OCI-LY7 (cell line): ENCODE measurements around the gene ZNF267. TPM values are rescaled to one million over a fixed set of nuclear protein-coding genes. Genes with fewer than 3 reads are reported as not detected.

Experiments
- BruUV-seq: library from RNA; stranded (reverse); fragments of 400-500 nt; replicated peaks from 2 replicates; lab custom pipeline; 2021; lab: Mats Ljungman, UMichigan
- CTCF ChIA-PET: fragments of 300-600 bp; sonication (Branson Sonifier 250); formaldehyde crosslinking; loops from one replicate; lab custom pipeline; 2022; ENCODE audit warnings: antibody characterized with exemption; ENCODE audit not compliant: unreplicated experiment; lab: Charles Lee
- POLR2A ChIA-PET: fragments of 300-600 bp; sonication (Branson Sonifier 250); formaldehyde crosslinking; loops from one replicate; lab custom pipeline; 2022; ENCODE audit warnings: antibody characterized with exemption; lab: Charles Lee
- DNase-seq: peaks from one replicate; pipeline ENCODE4 v3.0.0-alpha.2; 2015; ENCODE audit warnings: low spot score
- H2AFZ ChIP-seq: fragments of 200-600 bp; sonication (generic), shearing (Covaris generic); 2 replicates; pipeline ENCODE4 v1.6.1; 2014; ENCODE audit warnings: mild to moderate bottlenecking, antibody characterized with exemption, low read length, moderate library complexity
- H3K27ac ChIP-seq: fragments of 200-600 bp; sonication (generic); 2 replicates; pipeline ENCODE4 v1.5.1; 2014; ENCODE audit warnings: mixed run types, low read depth, mild to moderate bottlenecking, moderate library complexity, low read length, inconsistent platforms; ENCODE audit not compliant: poor library complexity, severe bottlenecking
- H3K36me3 ChIP-seq: fragments of 200-600 bp; sonication (generic); 2 replicates; pipeline ENCODE4 v1.6.1; 2014; ENCODE audit warnings: mild to moderate bottlenecking, antibody characterized with exemption, low read length, moderate library complexity, mixed read lengths; ENCODE audit not compliant: insufficient read depth
- H3K4me1 ChIP-seq: fragments of 200-600 bp; sonication (generic); 2 replicates; pipeline ENCODE4 v1.5.1; 2014; ENCODE audit warnings: mild to moderate bottlenecking, low read length; ENCODE audit not compliant: insufficient read depth, poor library complexity, severe bottlenecking
- H3K4me2 ChIP-seq: fragments of 200-600 bp; sonication (generic); 2 replicates; pipeline ENCODE4 v1.6.1; 2014; ENCODE audit warnings: mild to moderate bottlenecking, low read length
- H3K4me3 ChIP-seq: fragments of 200-600 bp; sonication (generic); 2 replicates; pipeline ENCODE4 v1.5.1; 2014; ENCODE audit warnings: mild to moderate bottlenecking, low read depth, low read length; ENCODE audit not compliant: poor library complexity, severe bottlenecking
- H3K79me2 ChIP-seq: fragments of 200-600 bp; sonication (generic); 2 replicates; pipeline ENCODE4 v1.6.1; 2016; ENCODE audit warnings: low read depth, mild to moderate bottlenecking, low read length, moderate library complexity, mixed read lengths; ENCODE audit not compliant: insufficient read depth
- H3K9me2 ChIP-seq: fragments of 200-600 bp; sonication (generic); 2 replicates; pipeline ENCODE4 v1.6.1; 2016; ENCODE audit warnings: mild to moderate bottlenecking, low read length, mixed read lengths; ENCODE audit not compliant: insufficient read depth
- H3K9me3 ChIP-seq: fragments of 200-600 bp; sonication (generic); 2 replicates; pipeline ENCODE4 v1.6.1; 2014; ENCODE audit warnings: mild to moderate bottlenecking, mixed run types, low read length, mixed read lengths
- H4K20me1 ChIP-seq: fragments of 200-600 bp; sonication (generic); 2 replicates; pipeline ENCODE4 v1.6.1; 2014; ENCODE audit warnings: mild to moderate bottlenecking, antibody characterized with exemption, low read length, moderate library complexity, mixed read lengths; ENCODE audit not compliant: insufficient read depth
- EZH2phosphoT487 ChIP-seq: fragments of 200-600 bp; sonication (generic); IDR thresholded peaks from 2 replicates; pipeline ENCODE4 v1.6.1; 2018; ENCODE audit warnings: low read depth, borderline replicate concordance, mild to moderate bottlenecking, mixed run types, antibody characterized with exemption, low read length, moderate library complexity, mixed read lengths
- intact Hi-C: fragments of 100-400 bp; cut with micrococcal nuclease; formaldehyde crosslinking; loops from one replicate; pipeline ENCODE4 v1.10.0; 2022; ENCODE audit not compliant: unreplicated experiment
- total RNA-seq, 2 experiments: library from RNA; depleted of rRNA in 1 of 2; stranded (reverse); fragments of >200 nt in 1 of 2; shearing (Covaris generic) in 1 of 2; gene quantifications; 2 replicates each; pipeline ENCODE4 v1.2.3, GENCODE V29; 2014 to 2022
- TF ChIP-seq, protein P1 (sequence below): fragments of 200-600 bp; sonication (generic); conservative IDR thresholded peaks from 2 replicates; pipeline ENCODE4 v1.5.1; 2014; ENCODE audit warnings: mild to moderate bottlenecking, antibody characterized with exemption, low read length, moderate library complexity, mixed read lengths

The ZNF267 gene
- total RNA-seq, 2 experiments from 2014 or later: 23.3 to 38.8 TPM

DNA sequence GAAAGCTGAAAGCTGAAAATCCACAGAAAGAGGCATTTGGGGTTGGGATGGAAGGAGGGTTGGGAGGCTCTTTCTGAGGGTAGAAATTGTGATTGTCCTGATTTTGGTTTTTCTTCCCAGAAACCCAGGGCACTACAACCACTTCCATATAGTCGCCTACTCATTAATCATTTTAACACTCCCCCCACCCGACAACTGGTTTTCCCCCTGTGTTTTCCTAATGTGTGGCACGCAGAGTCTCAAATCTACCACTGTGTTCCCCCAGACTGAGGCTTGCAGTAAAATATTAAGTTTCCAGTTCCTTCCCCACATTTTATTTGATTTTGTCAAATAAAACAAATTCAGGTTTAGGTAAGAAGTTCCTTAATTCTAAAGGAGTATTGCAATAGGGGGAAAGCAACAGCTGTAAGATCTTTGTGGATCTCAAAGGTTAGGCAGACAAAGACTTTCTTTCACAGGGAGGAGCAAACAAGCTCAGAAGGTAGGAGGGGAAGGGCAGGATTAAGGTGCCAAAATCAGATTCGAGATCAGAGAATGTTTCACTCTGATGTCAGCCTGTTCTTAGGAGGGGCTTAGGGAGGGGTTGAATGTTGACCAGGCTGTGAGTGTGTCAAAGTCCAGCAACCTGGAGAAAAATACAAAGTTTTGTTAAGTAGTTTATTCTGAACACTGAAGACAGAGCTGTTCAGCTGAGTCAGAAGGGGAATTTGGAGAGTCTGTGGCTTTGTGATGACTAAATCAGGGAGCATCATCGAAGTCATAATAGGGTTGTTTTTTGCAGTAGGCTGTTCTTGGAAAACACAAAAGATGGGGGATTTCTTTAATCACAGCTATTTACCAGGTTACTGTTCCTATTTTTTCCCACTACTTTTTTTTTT is 3.6 kb downstream of the ZNF267 start:
- H3K27ac ChIP-seq: no peak overlapping the region
- peaks cover 30% of the 10 kb centered on the region; the same call in 1 of the 2 replicates for H3K9me3 ChIP-seq
- peaks cover 76% of the 10 kb centered on the region for H3K36me3 ChIP-seq
- no peak for DNase-seq
- peak overlapping the region; percentile 95; the same call in 1 of the 2 replicates for H3K4me2 ChIP-seq
- no peaks in the 10 kb centered on the region for H3K9me2 ChIP-seq
- intact Hi-C loops: no loop called here
- peaks cover 26% of the 10 kb centered on the region for H3K4me1 ChIP-seq
- CTCF ChIA-PET: interaction anchor here (0.6 kb wide), 1 partner anchor 29 kb away, joined by 3 read pairs; no protein-coding TSS in a partner anchor
- H3K79me2 ChIP-seq: peaks cover 86% of the 10 kb centered on the region
- POLR2A ChIA-PET: interaction anchor here (1.4 to 1.6 kb wide), 2 partner anchors 16 to 418 kb away, joined by 3 read pairs; partner anchors contain the start of gene ARMC5
- peaks cover 25% of the 10 kb centered on the region for H4K20me1 ChIP-seq
- peak overlapping the region; percentile 95 for H3K4me3 ChIP-seq
- no peak for TF ChIP-seq EZH2phosphoT487
- TF ChIP-seq, protein P1, sequence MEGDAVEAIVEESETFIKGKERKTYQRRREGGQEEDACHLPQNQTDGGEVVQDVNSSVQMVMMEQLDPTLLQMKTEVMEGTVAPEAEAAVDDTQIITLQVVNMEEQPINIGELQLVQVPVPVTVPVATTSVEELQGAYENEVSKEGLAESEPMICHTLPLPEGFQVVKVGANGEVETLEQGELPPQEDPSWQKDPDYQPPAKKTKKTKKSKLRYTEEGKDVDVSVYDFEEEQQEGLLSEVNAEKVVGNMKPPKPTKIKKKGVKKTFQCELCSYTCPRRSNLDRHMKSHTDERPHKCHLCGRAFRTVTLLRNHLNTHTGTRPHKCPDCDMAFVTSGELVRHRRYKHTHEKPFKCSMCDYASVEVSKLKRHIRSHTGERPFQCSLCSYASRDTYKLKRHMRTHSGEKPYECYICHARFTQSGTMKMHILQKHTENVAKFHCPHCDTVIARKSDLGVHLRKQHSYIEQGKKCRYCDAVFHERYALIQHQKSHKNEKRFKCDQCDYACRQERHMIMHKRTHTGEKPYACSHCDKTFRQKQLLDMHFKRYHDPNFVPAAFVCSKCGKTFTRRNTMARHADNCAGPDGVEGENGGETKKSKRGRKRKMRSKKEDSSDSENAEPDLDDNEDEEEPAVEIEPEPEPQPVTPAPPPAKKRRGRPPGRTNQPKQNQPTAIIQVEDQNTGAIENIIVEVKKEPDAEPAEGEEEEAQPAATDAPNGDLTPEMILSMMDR: no peak
- no TSS peak for BruUV-seq
- H2AFZ ChIP-seq: no peak overlapping the region

DNA sequence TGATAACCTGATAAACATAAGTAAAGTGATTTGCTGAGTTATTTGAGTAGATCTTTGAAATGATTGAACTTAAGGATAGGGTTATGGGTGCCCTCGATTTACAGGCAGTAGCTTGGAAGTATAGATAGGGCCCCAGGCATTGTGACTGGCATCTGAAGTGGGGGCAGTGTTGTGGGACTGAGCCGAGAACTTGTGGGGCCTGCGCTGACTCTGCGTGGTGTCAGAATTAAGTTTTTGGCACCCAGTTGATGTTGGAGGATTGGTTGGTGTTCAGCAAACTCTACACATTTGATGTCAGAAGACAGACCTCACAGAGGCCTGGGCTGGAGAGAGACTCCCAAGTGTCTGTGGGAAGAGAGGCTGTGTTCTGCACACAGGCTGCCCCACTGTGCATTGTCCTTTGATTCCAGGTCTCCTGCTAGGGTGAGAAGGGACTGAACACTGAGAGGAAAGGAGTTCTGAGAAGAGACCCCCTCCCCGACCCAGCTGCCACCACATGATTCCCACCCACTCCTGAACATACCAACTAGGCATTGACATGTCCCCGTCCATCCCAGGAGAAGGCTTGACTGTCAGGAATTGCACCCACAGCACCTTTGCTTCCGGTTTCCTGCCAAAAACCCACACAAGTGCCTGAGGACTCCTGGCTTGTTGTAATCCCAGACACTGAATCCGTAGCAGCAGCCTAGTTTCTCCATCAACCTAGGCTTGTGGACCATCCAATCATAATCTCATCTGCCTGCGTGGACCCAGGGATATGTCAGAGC is 4.5 kb downstream of the ZNF267 start:
- DNase-seq: no peak
- BruUV-seq: no TSS peak
- peaks cover 25% of the 10 kb centered on the region for H4K20me1 ChIP-seq

More for the DNA sequence above, 4.5 kb downstream of the ZNF267 start:
- H3K27ac ChIP-seq: no peak overlapping the region
- no peak for TF ChIP-seq EZH2phosphoT487
- TF ChIP-seq, protein P1: no peak
- H3K9me3 ChIP-seq: peaks cover 30% of the 10 kb centered on the region; the same call in 1 of the 2 replicates
- no peak overlapping the region for H2AFZ ChIP-seq
- peaks cover 94% of the 10 kb centered on the region for H3K79me2 ChIP-seq
- no peak overlapping the region for H3K4me3 ChIP-seq
- H3K36me3 ChIP-seq: peaks cover 85% of the 10 kb centered on the region
- H3K4me1 ChIP-seq: peaks cover 25% of the 10 kb centered on the region
- intact Hi-C loops: no loop called here
- ChIA-PET POLR2A (interaction anchor here (0.7 to 1.6 kb wide), 3 partner anchors 15 to 962 kb away, joined by 3 read pairs; partner anchors contain the start of gene ARMC5), CTCF (no interaction called here)
- no peaks in the 10 kb centered on the region for H3K9me2 ChIP-seq
- no peak overlapping the region for H3K4me2 ChIP-seq
